HL-60 (cell line): ENCODE measurements around the gene OXCT1.

Experiments used
- CTCF ChIP-seq: IDR thresholded peaks from one replicate; pipeline ENCODE4 v1.5.1; 2011; ENCODE audit warnings: low read length, control low read depth, inconsistent platforms; ENCODE audit not compliant: insufficient read depth
- GABPA ChIP-seq: IDR thresholded peaks from 2 replicates; pipeline ENCODE4 v1.6.1; 2012; ENCODE audit warnings: low read depth

DNA sequence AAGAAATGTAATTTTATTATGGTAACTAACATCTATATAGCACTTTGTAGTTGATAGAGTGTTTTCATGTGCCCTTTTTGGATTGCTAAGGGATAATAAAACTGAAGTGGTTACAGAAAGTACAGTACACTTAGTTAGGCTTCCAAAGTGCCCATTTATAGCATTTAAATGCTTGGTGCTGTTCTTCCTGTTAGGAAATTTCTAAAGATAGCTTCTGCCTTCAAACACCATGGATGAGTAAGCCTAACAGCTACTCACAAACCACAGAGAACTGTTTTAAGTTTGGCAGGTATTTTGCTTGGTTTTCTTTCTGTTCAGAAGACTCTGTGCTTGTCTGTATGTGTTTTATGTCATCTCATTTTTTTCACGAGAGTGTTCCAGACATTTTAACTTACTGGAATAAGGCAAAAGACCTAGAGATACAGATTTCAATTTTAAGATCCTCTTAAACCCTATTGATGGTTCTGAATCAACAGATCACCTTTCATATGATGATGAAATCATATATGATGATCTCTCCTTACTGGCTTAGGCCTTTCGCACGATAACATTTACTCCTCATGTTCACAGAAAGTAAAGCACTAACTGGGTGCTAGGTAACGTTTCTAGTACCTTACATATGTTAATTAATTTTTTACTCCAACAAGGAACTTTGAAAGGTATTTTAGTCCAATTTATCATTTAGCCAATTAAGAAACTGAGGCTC is 38.3 kb upstream of the OXCT1 start:
- TF ChIP-seq GABPA (no peak), CTCF (no peak)
